Lower leg skin (tissue), 4 donors: ENCODE results near the gene FAM13A. TPM values are rescaled to one million over a fixed set of nuclear protein-coding genes. Genes with fewer than 3 reads are reported as not detected.

Source experiments
- DNase-seq, 2 donors: peaks; one replicate each; pipeline ENCODE4 v3.0.0-alpha.2; 2019; ENCODE audit warnings: low spot score in 2 of 2
- H3K4me3 ChIP-seq: fragments of 200-600 bp; sonication (generic); 2 replicates; pipeline ENCODE4 v1.5.1; 2017; ENCODE audit warnings: mild to moderate bottlenecking, low read depth; ENCODE audit not compliant: poor library complexity, severe bottlenecking
- POLR2A ChIP-seq, 2 donors: fragments of 450-650 bp; IDR thresholded peaks; one replicate each; pipeline ENCODE4 v1.6.1; 2016 to 2017; ENCODE audit warnings: antibody characterized with exemption in 2 of 2, mild to moderate bottlenecking in 1 of 2, moderate library complexity in 1 of 2
- WGBS, 2 donors: methylation state at CpG; one replicate each; pipeline ENCODE4 v1.1.5; 2018; 5-methylcytosine and 5-hydroxymethylcytosine counted together
- intact Hi-C: fragments of 100-400 bp; cut with DNase I; formaldehyde crosslinking; loops from one replicate; pipeline ENCODE4 v1.15.0; 2023; ENCODE audit warnings: low total_unique reads
- total RNA-seq, 4 donors: library from RNA; depleted of rRNA; stranded (reverse); fragments of >200 nt; gene quantifications; one replicate each; pipeline ENCODE4 v1.1.0, GENCODE V29; 2016
- TF ChIP-seq, protein P1 (sequence below), 3 donors: fragments of 450-650 bp; IDR thresholded peaks; one replicate each; pipeline ENCODE4 v1.5.1; 2016; ENCODE audit warnings: antibody characterized with exemption in 3 of 3, mild to moderate bottlenecking in 3 of 3, moderate library complexity in 2 of 3

The FAM13A gene
- total RNA-seq, 4 donors from 2014 or later: 50.0 to 303 (median 114) TPM

DNA sequence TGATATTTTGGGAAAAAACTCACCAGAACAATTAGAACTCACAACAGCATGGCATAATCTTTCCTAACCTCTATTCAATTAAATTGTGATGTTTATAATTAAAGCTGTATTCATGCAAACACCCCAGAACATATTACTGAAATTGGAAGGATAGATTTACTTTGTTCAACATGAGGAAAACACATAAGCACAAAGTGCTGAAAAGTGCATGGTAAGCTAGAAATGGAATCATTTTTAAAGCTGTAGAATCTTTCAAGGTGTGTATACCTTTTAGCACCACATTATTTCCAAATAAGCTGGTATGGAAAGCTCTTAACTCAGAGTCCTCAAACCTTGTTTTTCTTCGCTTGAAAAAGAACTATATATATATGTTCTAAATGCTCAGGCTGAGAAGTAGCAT is 268.6 kb downstream of the FAM13A start:
- WGBS, 2 donors: 96 to 97% methylated on average over 1 of the region's 1 CpG

DNA sequence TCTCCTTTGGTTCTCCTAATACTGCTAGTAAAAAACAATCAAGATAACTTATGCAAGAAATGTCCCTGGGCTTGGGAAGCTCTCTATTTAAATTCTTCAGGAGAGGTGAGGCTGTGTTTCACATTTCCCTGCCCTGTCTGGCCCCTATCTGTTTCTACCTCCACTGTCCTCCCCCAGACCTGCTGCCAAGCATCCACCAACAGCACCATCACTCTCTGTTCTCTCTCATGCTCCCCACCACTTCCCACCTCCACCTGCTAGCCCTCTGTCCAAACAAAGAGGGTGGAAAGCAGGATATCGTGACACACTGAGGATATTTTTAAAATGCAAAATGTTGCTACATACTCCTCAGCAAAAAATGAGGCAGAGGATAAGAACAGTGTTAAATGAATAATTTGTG is 271.0 kb downstream of the FAM13A start:
- intact Hi-C loops: no loop called here
- 97% methylated on average over 1 of the region's 1 CpG for WGBS, 2 donors

More for the DNA sequence above, 268.6 kb downstream of the FAM13A start:
- intact Hi-C loops: no loop called here
- H3K4me3 ChIP-seq: no peak overlapping the region
- TF ChIP-seq, protein P1, sequence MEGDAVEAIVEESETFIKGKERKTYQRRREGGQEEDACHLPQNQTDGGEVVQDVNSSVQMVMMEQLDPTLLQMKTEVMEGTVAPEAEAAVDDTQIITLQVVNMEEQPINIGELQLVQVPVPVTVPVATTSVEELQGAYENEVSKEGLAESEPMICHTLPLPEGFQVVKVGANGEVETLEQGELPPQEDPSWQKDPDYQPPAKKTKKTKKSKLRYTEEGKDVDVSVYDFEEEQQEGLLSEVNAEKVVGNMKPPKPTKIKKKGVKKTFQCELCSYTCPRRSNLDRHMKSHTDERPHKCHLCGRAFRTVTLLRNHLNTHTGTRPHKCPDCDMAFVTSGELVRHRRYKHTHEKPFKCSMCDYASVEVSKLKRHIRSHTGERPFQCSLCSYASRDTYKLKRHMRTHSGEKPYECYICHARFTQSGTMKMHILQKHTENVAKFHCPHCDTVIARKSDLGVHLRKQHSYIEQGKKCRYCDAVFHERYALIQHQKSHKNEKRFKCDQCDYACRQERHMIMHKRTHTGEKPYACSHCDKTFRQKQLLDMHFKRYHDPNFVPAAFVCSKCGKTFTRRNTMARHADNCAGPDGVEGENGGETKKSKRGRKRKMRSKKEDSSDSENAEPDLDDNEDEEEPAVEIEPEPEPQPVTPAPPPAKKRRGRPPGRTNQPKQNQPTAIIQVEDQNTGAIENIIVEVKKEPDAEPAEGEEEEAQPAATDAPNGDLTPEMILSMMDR (IDR thresholded peaks at IDR 0.05): no peak
- TF ChIP-seq POLR2A (IDR thresholded peaks at IDR 0.05): no peak
- no peak for DNase-seq

DNA sequence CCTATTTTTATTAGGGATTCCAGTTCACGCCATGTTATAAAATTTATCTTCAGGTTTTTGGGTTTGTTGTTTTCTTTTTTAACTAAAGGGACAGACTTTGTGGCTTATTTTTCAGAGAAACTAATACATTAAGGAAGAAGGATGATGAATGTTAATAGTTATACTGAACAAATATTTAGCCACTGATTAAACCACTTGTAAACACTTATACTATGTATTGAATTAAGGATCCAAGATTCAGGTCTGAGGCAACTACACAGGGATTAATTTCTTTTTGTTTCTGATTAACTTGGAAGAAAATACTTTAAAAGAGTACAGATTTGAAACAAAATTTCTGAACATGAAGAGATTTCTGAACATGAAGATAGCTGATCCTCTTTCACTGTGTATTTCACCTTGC is 276.6 kb downstream of the FAM13A start:
- TF ChIP-seq POLR2A (IDR thresholded peaks at IDR 0.05): no peak
- TF ChIP-seq, protein P1 (IDR thresholded peaks at IDR 0.05): no peak
- intact Hi-C loops: no loop called here
- H3K4me3 ChIP-seq: no peak overlapping the region
- WGBS, 2 donors: 97 to 100% methylated on average over 1 of the region's 1 CpG
- DNase-seq: no peak

More for the DNA sequence above, 271.0 kb downstream of the FAM13A start:
- TF ChIP-seq POLR2A (IDR thresholded peaks at IDR 0.05): no peak
- TF ChIP-seq, protein P1 (IDR thresholded peaks at IDR 0.05): no peak
- no peak for DNase-seq
- H3K4me3 ChIP-seq: no peak overlapping the region

DNA sequence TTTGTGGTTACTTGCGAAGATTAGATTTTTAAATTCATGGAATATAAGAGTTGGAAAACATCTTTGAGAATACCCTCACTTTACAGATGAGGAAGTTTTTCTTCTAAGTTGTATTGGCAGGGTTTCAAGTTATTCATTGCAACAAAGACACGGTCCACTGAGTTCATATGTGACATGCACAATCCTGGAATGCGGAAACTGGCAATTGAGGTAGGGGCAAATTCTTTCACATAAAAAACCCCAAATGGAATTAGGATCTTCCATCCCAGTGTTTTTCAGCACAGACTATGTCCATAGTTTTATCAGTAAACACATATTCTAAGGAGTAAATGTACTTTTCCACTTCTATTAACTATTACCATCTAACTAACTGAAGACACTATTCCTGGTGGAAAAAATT is 277.6 kb downstream of the FAM13A start:
- WGBS, 2 donors: 73% methylated on average over 3 of the region's 3 CpGs
- no peak for TF ChIP-seq POLR2A (IDR thresholded peaks at IDR 0.05)
- TF ChIP-seq, protein P1 (IDR thresholded peaks at IDR 0.05): no peak
- no peak for DNase-seq
- no peak overlapping the region for H3K4me3 ChIP-seq
- intact Hi-C loops: no loop called here

DNA sequence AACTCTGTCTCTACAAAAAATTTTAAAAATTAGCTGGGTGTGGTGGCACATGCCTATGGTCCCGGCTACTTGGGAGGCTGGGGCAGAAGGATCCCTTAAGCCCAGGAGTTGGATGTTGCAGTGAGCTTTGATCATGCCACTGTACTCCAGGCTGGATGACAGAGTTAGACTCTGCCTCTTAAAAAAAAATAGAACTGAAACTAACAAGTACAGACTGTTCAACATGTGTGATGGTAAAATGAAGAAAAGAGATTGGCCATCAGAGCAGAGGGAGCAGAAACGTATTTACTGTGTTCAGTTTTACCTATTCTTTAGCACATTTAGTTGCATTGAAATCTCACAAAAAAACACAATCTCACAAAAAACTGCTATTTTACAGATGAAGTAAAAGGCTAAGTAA is 281.5 kb downstream of the FAM13A start:
- no peak for DNase-seq
- no peak overlapping the region for H3K4me3 ChIP-seq
- intact Hi-C loops: no loop called here
- TF ChIP-seq, protein P1 (IDR thresholded peaks at IDR 0.05): no peak
- no peak for TF ChIP-seq POLR2A (IDR thresholded peaks at IDR 0.05)
- whole genome bisulfite sequencing, 2 donors: 88 to 92% methylated on average over 2 of the region's 2 CpGs

DNA sequence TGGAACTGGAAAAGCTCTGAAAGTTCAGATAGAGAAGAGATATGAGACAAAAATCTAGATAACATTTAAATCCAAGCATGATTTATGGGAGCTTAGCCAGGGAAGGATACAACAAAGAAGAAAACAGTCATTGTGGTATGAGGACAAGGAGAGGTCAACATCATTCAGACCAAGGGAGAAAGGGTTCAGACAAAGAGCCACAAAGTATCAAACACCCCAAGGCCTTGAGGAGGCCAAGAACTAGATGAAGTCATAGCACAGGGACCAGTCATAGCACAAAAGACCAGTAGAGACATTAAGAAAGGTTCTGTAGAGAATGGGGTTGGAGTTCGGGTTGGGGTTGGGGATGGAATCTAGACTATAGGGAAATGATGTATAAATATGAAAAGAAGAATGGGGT is 282.0 kb downstream of the FAM13A start:
- intact Hi-C loops: no loop called here
- no peak for DNase-seq
- no peak overlapping the region for H3K4me3 ChIP-seq
- TF ChIP-seq, protein P1 (IDR thresholded peaks at IDR 0.05): no peak
- no peak for TF ChIP-seq POLR2A (IDR thresholded peaks at IDR 0.05)
- WGBS, 2 donors: 100% methylated on average over 1 of the region's 1 CpG
